ENCODE data around the gene STK24.
A peak's percentile ranks its signal among the peaks of the same experiment; 100 is the strongest.

STK24 gene

GRCh38 chr13:98397221-98397620 lies 179.7 kb downstream of the STK24 start:
- Histone ChIP-seq H3K23ac (ENCODE audit: low read depth, low read length, poor library complexity) (no peak overlapping the region), H3K27me3 (ENCODE audit: control insufficient read depth in 3 of 3, insufficient read depth in 3 of 3, low read depth in 1 of 3, low read length in 3 of 3) (no peaks in the 10 kb centered on the region), H3K79me1 (ENCODE audit: low read depth, low read length) (no peaks in the 10 kb centered on the region), H2AFZ (ENCODE audit: low read length) (no peak overlapping the region), H3K18ac (ENCODE audit: low read length) (no peak overlapping the region), H3K4ac (ENCODE audit: low read length) (no peak overlapping the region), H2BK15ac (ENCODE audit: low read length) (no peak overlapping the region), H3K9ac (ENCODE audit: low read depth, low read length, poor library complexity) (no peak overlapping the region), H3K4me2 (ENCODE audit: insufficient read depth, low read length, poor library complexity, severe bottlenecking) (no peak overlapping the region), H3K4me1 (ENCODE audit: control insufficient read depth in 2 of 2, insufficient read depth in 1 of 2, low read depth in 1 of 2, low read length in 2 of 2) (peaks cover 0 to 4% of the 10 kb centered on the region in 2 donors), H4K8ac (ENCODE audit: low read depth, low read length) (no peak overlapping the region), H3K27ac (replicated peaks; ENCODE audit: low read length) (no peak overlapping the region), H3K14ac (ENCODE audit: low read length) (no peak overlapping the region), H2AK5ac (ENCODE audit: low read depth, low read length) (no peak overlapping the region), H4K91ac (ENCODE audit: low read depth, low read length, poor library complexity) (no peak overlapping the region), H3K9me3 (replicated peaks in 1 of 2; ENCODE audit: control insufficient read depth in 2 of 2, insufficient read depth in 1 of 2, low read depth in 1 of 2, low read length in 2 of 2) (no peaks in the 10 kb centered on the region), H2BK12ac (ENCODE audit: low read length) (no peak overlapping the region), H2BK5ac (ENCODE audit: low read length) (no peak overlapping the region), H2BK120ac (ENCODE audit: low read depth, low read length) (no peak overlapping the region), H3K36me3 (replicated peaks in 1 of 2; ENCODE audit: control insufficient read depth in 2 of 2, insufficient read depth in 2 of 2, low read length in 2 of 2) (peaks cover 14 to 71% of the 10 kb centered on the region in 2 donors), H3K4me3 (ENCODE audit: low read length in 2 of 2) (no peak overlapping the region)
- no peak for DNase-seq (ENCODE audit: low spot score)
- no CpG with 5 or more reads among the region's 1 CpG for WGBS, 2 donors (ENCODE audit: extremely low coverage in 2 of 2, insufficient read length in 2 of 2, insufficient replicate concordance in 1 of 2)

GRCh38 chr13:98396071-98396710 lies 180.7 kb downstream of the STK24 start:
- no peak overlapping the region for H2AFZ ChIP-seq (ENCODE audit: low read length)
- H3K14ac ChIP-seq (ENCODE audit: low read length), result peak overlapping the region; percentile 6
- no peaks in the 10 kb centered on the region for H3K27me3 ChIP-seq (ENCODE audit: control insufficient read depth in 3 of 3, insufficient read depth in 3 of 3, low read depth in 1 of 3, low read length in 3 of 3)
- H2BK5ac ChIP-seq (ENCODE audit: low read length), result no peak overlapping the region
- no CpG with 5 or more reads among the region's 16 CpGs for WGBS, 2 donors (ENCODE audit: extremely low coverage in 2 of 2, insufficient read length in 2 of 2, insufficient replicate concordance in 1 of 2)
- no peaks in the 10 kb centered on the region for H3K79me1 ChIP-seq (ENCODE audit: low read depth, low read length)
- H3K4me3 ChIP-seq (ENCODE audit: low read length in 2 of 2), result no peak overlapping the region
- H3K27ac ChIP-seq (replicated peaks; ENCODE audit: low read length), result no peak overlapping the region
- H3K23ac ChIP-seq (ENCODE audit: low read depth, low read length, poor library complexity), result no peak overlapping the region
- H3K4me1 ChIP-seq (ENCODE audit: control insufficient read depth in 2 of 2, insufficient read depth in 1 of 2, low read depth in 1 of 2, low read length in 2 of 2), result peaks cover 0 to 2% of the 10 kb centered on the region in 2 donors
- peaks cover 14 to 70% of the 10 kb centered on the region in 2 donors for H3K36me3 ChIP-seq (replicated peaks in 1 of 2; ENCODE audit: control insufficient read depth in 2 of 2, insufficient read depth in 2 of 2, low read length in 2 of 2)
- no peak for DNase-seq (ENCODE audit: low spot score)
- H3K9me3 ChIP-seq (replicated peaks in 1 of 2; ENCODE audit: control insufficient read depth in 2 of 2, insufficient read depth in 1 of 2, low read depth in 1 of 2, low read length in 2 of 2), result no peaks in the 10 kb centered on the region
- no peak overlapping the region for H2BK12ac ChIP-seq (ENCODE audit: low read length)
- no peak overlapping the region for H2BK15ac ChIP-seq (ENCODE audit: low read length)
- no peak overlapping the region for H3K9ac ChIP-seq (ENCODE audit: low read depth, low read length, poor library complexity)
- no peak overlapping the region for H4K91ac ChIP-seq (ENCODE audit: low read depth, low read length, poor library complexity)
- no peak overlapping the region for H4K8ac ChIP-seq (ENCODE audit: low read depth, low read length)
- no peak overlapping the region for H3K18ac ChIP-seq (ENCODE audit: low read length)
- no peak overlapping the region for H2AK5ac ChIP-seq (ENCODE audit: low read depth, low read length)
- H2BK120ac ChIP-seq (ENCODE audit: low read depth, low read length), result no peak overlapping the region
- no peak overlapping the region for H3K4me2 ChIP-seq (ENCODE audit: insufficient read depth, low read length, poor library complexity, severe bottlenecking)
- H3K4ac ChIP-seq (ENCODE audit: low read length), result no peak overlapping the region

Measured in neuronal stem cell (in vitro differentiated cells).